DND-41 (cell line): ENCODE measurements around the gene ADAM15.

ENCODE experiments used
- CTCF ChIP-seq: IDR thresholded peaks from 2 replicates; pipeline ENCODE4 v1.5.1; 2012; ENCODE audit warnings: borderline replicate concordance, low read length, moderate library complexity, mild to moderate bottlenecking; ENCODE audit not compliant: poor library complexity, severe bottlenecking; ENCODE audit errors: extremely low read depth
- EZH2 ChIP-seq: IDR thresholded peaks from 3 replicates; pipeline ENCODE4 v1.6.1; 2012; ENCODE audit warnings: borderline replicate concordance, low read depth, mild to moderate bottlenecking, moderate library complexity, low read length, inconsistent platforms; ENCODE audit not compliant: severe bottlenecking

DNA sequence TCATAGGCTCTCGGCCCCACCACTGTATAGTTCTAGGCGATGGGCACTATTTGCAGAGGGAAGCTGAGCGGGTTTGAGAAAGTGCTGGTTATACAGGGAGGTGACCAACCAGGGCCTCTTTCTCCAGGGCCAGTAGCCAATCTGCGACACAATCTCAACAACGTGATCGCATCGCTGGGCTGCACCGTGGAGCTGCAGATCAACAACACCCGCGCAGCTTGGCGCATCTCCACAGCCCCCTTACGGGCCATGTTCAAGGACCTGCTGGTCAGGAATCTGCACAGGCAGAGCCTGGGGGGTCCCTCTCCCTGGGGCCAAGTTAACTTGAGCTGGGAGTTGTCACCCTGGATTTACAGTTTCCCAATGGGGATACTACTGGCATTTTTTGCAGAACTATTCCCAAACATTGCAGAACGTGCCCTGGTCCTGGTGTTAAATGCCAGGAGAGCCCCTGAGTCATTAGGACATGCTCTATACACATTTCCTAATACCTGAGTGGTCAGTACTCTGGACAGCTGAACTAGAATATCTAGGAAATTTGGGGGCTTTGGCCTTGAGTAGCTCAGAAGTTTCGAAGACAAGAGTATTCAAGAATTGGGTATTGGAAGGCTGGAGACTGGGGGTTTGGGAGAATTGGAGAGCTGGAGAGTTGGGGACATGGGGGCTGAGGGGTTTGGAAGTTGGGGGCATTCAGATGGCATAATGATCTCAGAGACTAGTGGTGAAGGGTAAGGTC, 10.6 kb upstream of the ADAM15 start:
- TF ChIP-seq CTCF (no peak), EZH2 (no peak)
